HCT116 (cell line): ENCODE results near the gene C4orf54. TPM values are rescaled to one million over a fixed set of nuclear protein-coding genes. Genes with fewer than 3 reads are reported as not detected.

ENCODE experiments used
- ATAC-seq: fragments of 200-7000 bp; cut with Tn5 transposase; 2 replicates; pipeline ENCODE4 v1.9.1; 2020; ENCODE audit warnings: mild to moderate bottlenecking, moderate library complexity
- BruUV-seq: library from RNA; stranded (reverse); fragments of 400-500 nt; replicated peaks from 2 replicates; lab custom pipeline; 2021; lab: Mats Ljungman, UMichigan
- CTCF ChIA-PET: fragments of 300-600 bp; sonication (Branson Sonifier 250); formaldehyde crosslinking; loops from one replicate; lab custom pipeline; 2021; ENCODE audit warnings: antibody characterized with exemption; lab: Charles Lee
- POLR2A ChIA-PET: fragments of 300-600, 350-600 bp; sonication (Branson Sonifier 250); formaldehyde crosslinking; loops from one replicate; lab custom pipeline; 2021; ENCODE audit warnings: antibody characterized with exemption; lab: Charles Lee
- RAD21 ChIA-PET, 2 experiments: fragments of 300-600 bp; sonication (Branson Sonifier 250); formaldehyde crosslinking; loops; one replicate each; lab custom pipeline; 2023; ENCODE audit warnings: low total read pairs in 2 of 2; ENCODE audit not compliant: uncharacterized antibody in 2 of 2, unreplicated experiment in 2 of 2, low non-redundant PET in 1 of 2; lab: Charles Lee
- DNase-seq: peaks from one replicate; pipeline ENCODE4 v3.0.0-alpha.2; 2010; ENCODE audit warnings: low read depth, low spot score
- H2AFZ ChIP-seq: fragments of 200-600 bp; shearing (Covaris generic), sonication (generic); 2 replicates; pipeline ENCODE4 v1.6.1; 2017; ENCODE audit warnings: low read depth, mixed run types, mixed read lengths, antibody characterized with exemption, low read length; ENCODE audit not compliant: poor library complexity, severe bottlenecking
- H3K27ac ChIP-seq: 2 replicates; pipeline ENCODE4 v1.5.1; 2012; ENCODE audit warnings: low read depth, low read length
- H3K27me3 ChIP-seq: fragments of 200-600 bp; sonication (generic); 2 replicates; pipeline ENCODE4 v1.6.1; 2016; ENCODE audit warnings: mixed run types, low read length, mixed read lengths; ENCODE audit not compliant: insufficient read depth
- H3K36me3 ChIP-seq, 2 experiments: fragments of 200-500 bp in 1 of 2; fragments of 200-600 bp in 1 of 2; sonication (Bioruptor generic) in 1 of 2; sonication (generic) in 1 of 2; 2 replicates each; pipeline versions ENCODE4 v1.5.1 to v1.6.1; 2014 to 2016; ENCODE audit warnings: low read length in 2 of 2, inconsistent platforms in 1 of 2, mixed read lengths in 1 of 2, mixed run types in 1 of 2; ENCODE audit not compliant: insufficient read depth in 2 of 2, control insufficient read depth in 1 of 2
- H3K4me1 ChIP-seq, 2 experiments: fragments of 200-600 bp in 1 of 2; sonication (generic) in 1 of 2; 2 replicates each; pipeline versions ENCODE4 v1.5.1 to v1.6.1; 2012 to 2017; ENCODE audit warnings: low read length in 2 of 2, inconsistent platforms in 1 of 2, mild to moderate bottlenecking in 1 of 2, mixed read lengths in 1 of 2, mixed run types in 1 of 2, moderate library complexity in 1 of 2; ENCODE audit not compliant: insufficient read depth in 2 of 2, control insufficient read depth in 1 of 2
- H3K4me2 ChIP-seq: fragments of 200-600 bp; sonication (generic); 2 replicates; pipeline ENCODE4 v1.6.1; 2017; ENCODE audit warnings: mixed run types, low read length, mixed read lengths
- H3K4me3 ChIP-seq, 2 experiments: fragments of 200-600 bp in 1 of 2; sonication (generic) in 1 of 2; replicated peaks in 1 of 2; 2 replicates each; pipeline ENCODE4 v1.5.1; 2011 to 2016; ENCODE audit warnings: low read length in 2 of 2, control low read depth in 1 of 2, low read depth in 1 of 2, mild to moderate bottlenecking in 1 of 2, mixed read lengths in 1 of 2, mixed run types in 1 of 2
- H3K79me2 ChIP-seq: fragments of 200-600 bp; sonication (generic); 2 replicates; pipeline ENCODE4 v1.6.1; 2017; ENCODE audit warnings: mild to moderate bottlenecking, mixed run types, low read length, moderate library complexity, mixed read lengths; ENCODE audit not compliant: insufficient read depth
- H3K9ac ChIP-seq: fragments of 200-600 bp; sonication (generic); 2 replicates; pipeline ENCODE4 v1.6.1; 2016; ENCODE audit warnings: low read length, mixed read lengths
- H3K9me2 ChIP-seq: fragments of 200-600 bp; sonication (generic), shearing (Covaris generic); 2 replicates; pipeline ENCODE4 v1.6.1; 2017; ENCODE audit warnings: mixed run types, mild to moderate bottlenecking, moderate library complexity; ENCODE audit not compliant: insufficient read depth
- H3K9me3 ChIP-seq, 2 experiments: fragments of 200-500 bp in 1 of 2; fragments of 200-600 bp in 1 of 2; sonication (Bioruptor generic) in 1 of 2; sonication (generic) in 1 of 2; 2 replicates each; pipeline ENCODE4 v1.6.1; 2014 to 2017; ENCODE audit warnings: low read length in 2 of 2, mixed read lengths in 2 of 2, inconsistent platforms in 1 of 2, low read depth in 1 of 2, mild to moderate bottlenecking in 1 of 2, mixed run types in 1 of 2, moderate library complexity in 1 of 2; ENCODE audit not compliant: control insufficient read depth in 1 of 2, insufficient read depth in 1 of 2
- H4K20me1 ChIP-seq: fragments of 200-600 bp; sonication (generic), shearing (Covaris generic); 2 replicates; pipeline ENCODE4 v1.6.1; 2017; ENCODE audit warnings: mixed run types, mild to moderate bottlenecking, moderate library complexity; ENCODE audit not compliant: insufficient read depth
- CEBPB ChIP-seq: IDR thresholded peaks from 2 replicates; pipeline ENCODE4 v1.6.1; 2012; ENCODE audit warnings: low read depth
- EGR1 ChIP-seq: IDR thresholded peaks from 2 replicates; pipeline ENCODE4 v1.6.1; 2012; ENCODE audit warnings: low read depth
- EZH2 ChIP-seq: fragments of 200-600 bp; sonication (generic); IDR thresholded peaks from 2 replicates; pipeline ENCODE4 v1.6.1; 2017; ENCODE audit warnings: antibody characterized with exemption, mixed run types
- FOSL1 ChIP-seq: IDR thresholded peaks from 2 replicates; pipeline ENCODE4 v1.6.1; 2012; ENCODE audit warnings: low read depth
- POLR2A ChIP-seq: IDR thresholded peaks from 2 replicates; pipeline ENCODE4 v1.7.0; 2011; ENCODE audit warnings: borderline replicate concordance; ENCODE audit not compliant: insufficient read depth, insufficient read length; ENCODE audit errors: extremely low read depth
- RAD21 ChIP-seq: IDR thresholded peaks from 2 replicates; pipeline ENCODE4 v1.6.1; 2012; ENCODE audit warnings: low read depth, mild to moderate bottlenecking
- SRF ChIP-seq: IDR thresholded peaks from 2 replicates; pipeline ENCODE4 v1.6.1; 2012; ENCODE audit warnings: low read depth
- TCF7L2 ChIP-seq: IDR thresholded peaks from 2 replicates; pipeline ENCODE4 v1.7.0; 2011; ENCODE audit warnings: borderline replicate concordance, inconsistent platforms; ENCODE audit not compliant: insufficient read depth, insufficient read length; ENCODE audit errors: extremely low read depth
- YY1 ChIP-seq: IDR thresholded peaks from 2 replicates; pipeline ENCODE4 v1.6.1; 2011; ENCODE audit warnings: low read length, low read depth, moderate library complexity, mild to moderate bottlenecking; ENCODE audit not compliant: insufficient replicate concordance; ENCODE audit errors: extremely low read depth
- ZNF274 ChIP-seq: fragments of 200-500 bp; sonication (Bioruptor generic); IDR thresholded peaks from 2 replicates; pipeline ENCODE4 v1.6.1; 2014; ENCODE audit warnings: mild to moderate bottlenecking, low read depth, low read length, inconsistent platforms
- intact Hi-C: fragments of 100-400 bp; cut with micrococcal nuclease; formaldehyde crosslinking; loops from 2 replicates; pipeline ENCODE4 v1.10.0; 2022
- total RNA-seq: library from RNA; stranded (reverse); gene quantifications from one replicate; pipeline ENCODE4 v1.2.1, GENCODE V29; 2021; ENCODE audit not compliant: unreplicated experiment
- TF ChIP-seq, protein P1 (sequence below): IDR thresholded peaks from 2 replicates; pipeline ENCODE4 v1.6.1; 2012

The C4orf54 gene
- total RNA-seq, 1 experiment from 2014 or later = not detected

DNA sequence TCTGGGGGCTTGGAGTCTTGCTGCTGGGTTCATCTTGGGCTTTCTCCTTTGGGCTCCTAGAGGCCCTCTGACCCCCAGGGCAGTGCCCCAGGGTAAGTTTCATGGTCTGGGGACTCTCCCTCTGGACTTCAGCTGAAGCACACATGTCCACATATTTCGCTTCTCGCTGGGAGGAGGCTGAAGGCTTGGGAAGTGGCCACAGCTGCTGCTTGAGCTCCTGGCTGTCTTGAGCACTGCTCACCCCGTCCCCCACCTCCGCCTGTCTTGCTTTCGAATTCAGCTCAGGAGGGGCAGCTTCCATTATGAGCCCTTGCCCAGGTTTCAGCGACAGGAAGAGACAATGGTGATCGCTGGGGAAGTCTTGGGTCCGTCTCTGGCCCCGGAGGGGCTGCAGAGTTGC, 3.7 kb downstream of the C4orf54 start:
- Histone ChIP-seq H3K27me3 (no peaks in the 10 kb centered on the region), H4K20me1 (no peaks in the 10 kb centered on the region), H2AFZ (no peak overlapping the region), H3K4me1 (peaks cover 0 to 5% of the 10 kb centered on the region in 2 experiments; a peak in 2 of 4 replicates), H3K9ac (no peak overlapping the region), H3K27ac (no peak overlapping the region), H3K4me3 (no peak overlapping the region), H3K9me2 (no peaks in the 10 kb centered on the region), H3K9me3 (no peaks in the 10 kb centered on the region), H3K36me3 (no peaks in the 10 kb centered on the region), H3K4me2 (no peak overlapping the region), H3K79me2 (no peaks in the 10 kb centered on the region)
- ATAC-seq = no peak
- ChIA-PET CTCF (no interaction called here), POLR2A (no interaction called here), RAD21 (no interaction called here)
- no peak for DNase-seq
- TF ChIP-seq, protein P1, sequence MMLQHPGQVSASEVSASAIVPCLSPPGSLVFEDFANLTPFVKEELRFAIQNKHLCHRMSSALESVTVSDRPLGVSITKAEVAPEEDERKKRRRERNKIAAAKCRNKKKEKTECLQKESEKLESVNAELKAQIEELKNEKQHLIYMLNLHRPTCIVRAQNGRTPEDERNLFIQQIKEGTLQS = no peak
- TF ChIP-seq FOSL1 (no peak), RAD21 (no peak), CEBPB (no peak), POLR2A (no peak), EZH2 (no peak), SRF (no peak), ZNF274 (no peak), TCF7L2 (no peak), YY1 (no peak), EGR1 (no peak)
- BruUV-seq = no TSS peak
- intact Hi-C loops = no loop called here
